ENCODE measurements around the gene SCYGR8. TPM values are rescaled to one million over a fixed set of nuclear protein-coding genes. Genes with fewer than 3 reads are reported as not detected.

The SCYGR8 gene
- total RNA-seq, 1 experiment from 2014 or later = not detected

DNA sequence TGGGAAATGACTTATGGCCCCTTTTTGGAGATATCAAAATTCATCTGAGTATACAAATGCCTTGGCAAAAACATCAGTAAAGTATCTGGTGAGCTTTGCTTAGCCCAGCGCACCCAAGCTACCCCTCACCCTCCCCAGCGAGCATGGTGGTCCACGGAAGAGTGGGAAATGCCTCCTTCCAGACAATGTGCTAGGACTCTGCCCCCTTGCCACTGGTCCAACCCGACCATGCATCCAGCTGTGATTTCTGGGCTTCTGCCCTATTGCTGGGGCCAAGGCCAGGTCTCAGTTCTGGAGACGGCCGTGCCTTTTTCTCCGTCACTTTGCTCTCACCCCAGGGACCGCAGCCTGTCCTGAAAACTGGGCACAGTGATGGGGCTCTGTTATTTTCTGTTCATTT is 36.1 kb downstream of the SCYGR8 start:
- H3K4me1 ChIP-seq (ENCODE audit: control insufficient read depth, insufficient read depth, low read length) = no peaks in the 10 kb centered on the region
- no peak for ATAC-seq
- no peaks in the 10 kb centered on the region for H3K27me3 ChIP-seq (ENCODE audit: control insufficient read depth, insufficient read depth, low read length)
- in situ Hi-C loops (cut with HindIII; ENCODE audit: low pct_unique_long_range_greater_than_20kb, low sequenced_read_pairs) (no loop called here), intact Hi-C loops (cut with micrococcal nuclease; ENCODE audit: unreplicated experiment) (no loop called here)
- no peak for DNase-seq (ENCODE audit: low read depth, low spot score)
- TF ChIP-seq, protein P1, sequence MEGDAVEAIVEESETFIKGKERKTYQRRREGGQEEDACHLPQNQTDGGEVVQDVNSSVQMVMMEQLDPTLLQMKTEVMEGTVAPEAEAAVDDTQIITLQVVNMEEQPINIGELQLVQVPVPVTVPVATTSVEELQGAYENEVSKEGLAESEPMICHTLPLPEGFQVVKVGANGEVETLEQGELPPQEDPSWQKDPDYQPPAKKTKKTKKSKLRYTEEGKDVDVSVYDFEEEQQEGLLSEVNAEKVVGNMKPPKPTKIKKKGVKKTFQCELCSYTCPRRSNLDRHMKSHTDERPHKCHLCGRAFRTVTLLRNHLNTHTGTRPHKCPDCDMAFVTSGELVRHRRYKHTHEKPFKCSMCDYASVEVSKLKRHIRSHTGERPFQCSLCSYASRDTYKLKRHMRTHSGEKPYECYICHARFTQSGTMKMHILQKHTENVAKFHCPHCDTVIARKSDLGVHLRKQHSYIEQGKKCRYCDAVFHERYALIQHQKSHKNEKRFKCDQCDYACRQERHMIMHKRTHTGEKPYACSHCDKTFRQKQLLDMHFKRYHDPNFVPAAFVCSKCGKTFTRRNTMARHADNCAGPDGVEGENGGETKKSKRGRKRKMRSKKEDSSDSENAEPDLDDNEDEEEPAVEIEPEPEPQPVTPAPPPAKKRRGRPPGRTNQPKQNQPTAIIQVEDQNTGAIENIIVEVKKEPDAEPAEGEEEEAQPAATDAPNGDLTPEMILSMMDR (IDR thresholded peaks at IDR 0.05) = no peak
- TF ChIP-seq, protein P2, sequence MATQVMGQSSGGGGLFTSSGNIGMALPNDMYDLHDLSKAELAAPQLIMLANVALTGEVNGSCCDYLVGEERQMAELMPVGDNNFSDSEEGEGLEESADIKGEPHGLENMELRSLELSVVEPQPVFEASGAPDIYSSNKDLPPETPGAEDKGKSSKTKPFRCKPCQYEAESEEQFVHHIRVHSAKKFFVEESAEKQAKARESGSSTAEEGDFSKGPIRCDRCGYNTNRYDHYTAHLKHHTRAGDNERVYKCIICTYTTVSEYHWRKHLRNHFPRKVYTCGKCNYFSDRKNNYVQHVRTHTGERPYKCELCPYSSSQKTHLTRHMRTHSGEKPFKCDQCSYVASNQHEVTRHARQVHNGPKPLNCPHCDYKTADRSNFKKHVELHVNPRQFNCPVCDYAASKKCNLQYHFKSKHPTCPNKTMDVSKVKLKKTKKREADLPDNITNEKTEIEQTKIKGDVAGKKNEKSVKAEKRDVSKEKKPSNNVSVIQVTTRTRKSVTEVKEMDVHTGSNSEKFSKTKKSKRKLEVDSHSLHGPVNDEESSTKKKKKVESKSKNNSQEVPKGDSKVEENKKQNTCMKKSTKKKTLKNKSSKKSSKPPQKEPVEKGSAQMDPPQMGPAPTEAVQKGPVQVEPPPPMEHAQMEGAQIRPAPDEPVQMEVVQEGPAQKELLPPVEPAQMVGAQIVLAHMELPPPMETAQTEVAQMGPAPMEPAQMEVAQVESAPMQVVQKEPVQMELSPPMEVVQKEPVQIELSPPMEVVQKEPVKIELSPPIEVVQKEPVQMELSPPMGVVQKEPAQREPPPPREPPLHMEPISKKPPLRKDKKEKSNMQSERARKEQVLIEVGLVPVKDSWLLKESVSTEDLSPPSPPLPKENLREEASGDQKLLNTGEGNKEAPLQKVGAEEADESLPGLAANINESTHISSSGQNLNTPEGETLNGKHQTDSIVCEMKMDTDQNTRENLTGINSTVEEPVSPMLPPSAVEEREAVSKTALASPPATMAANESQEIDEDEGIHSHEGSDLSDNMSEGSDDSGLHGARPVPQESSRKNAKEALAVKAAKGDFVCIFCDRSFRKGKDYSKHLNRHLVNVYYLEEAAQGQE (IDR thresholded peaks at IDR 0.05; ENCODE audit: insufficient read depth in 1 of 2, low read depth in 2 of 2, low read length in 1 of 2) = no peak
- TF ChIP-seq POLR2AphosphoS5 (IDR thresholded peaks at IDR 0.05; ENCODE audit: low read depth, low read length) (no peak), TCF7L2 (IDR thresholded peaks at IDR 0.05; ENCODE audit: low read depth, low read length) (no peak), SIN3A (IDR thresholded peaks at IDR 0.05; ENCODE audit: borderline replicate concordance, insufficient read depth, low read depth, low read length) (no peak)
- H3K9me3 ChIP-seq (ENCODE audit: control insufficient read depth, insufficient read depth, low read depth, low read length) = no peaks in the 10 kb centered on the region
- POLR2A ChIA-PET = no interaction called here
- no peaks in the 10 kb centered on the region for H3K36me3 ChIP-seq (ENCODE audit: control insufficient read depth, insufficient read depth, low read length)
- CTCF ChIA-PET = no interaction called here
- H3K4me3 ChIP-seq (ENCODE audit: low read depth in 2 of 2, low read length in 2 of 2) = no peak overlapping the region
- no TSS peak for BruUV-seq (replicated peaks)
- H3K27ac ChIP-seq (ENCODE audit: low read length) = no peak overlapping the region

DNA sequence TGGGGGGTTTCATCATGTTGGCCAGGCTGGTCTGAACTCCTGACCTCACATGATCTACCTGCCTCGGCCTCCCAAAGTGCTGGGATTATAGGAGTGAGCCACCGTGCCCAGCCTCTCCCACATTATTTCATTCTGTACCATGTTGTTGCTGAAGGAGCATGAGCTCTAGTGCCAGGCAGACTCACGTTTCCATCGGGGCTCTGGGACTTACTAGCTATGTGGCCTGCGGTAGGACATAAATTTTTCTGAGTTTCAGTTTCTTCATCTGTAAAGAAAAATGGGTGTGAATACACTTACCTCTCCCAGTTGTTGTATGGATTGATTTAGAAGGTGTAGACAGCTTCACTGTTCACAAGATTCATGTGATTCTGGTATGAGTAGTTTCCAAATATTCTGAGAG is 37.1 kb downstream of the SCYGR8 start:
- in situ Hi-C loops (cut with HindIII; ENCODE audit: low pct_unique_long_range_greater_than_20kb, low sequenced_read_pairs) (no loop called here), intact Hi-C loops (cut with micrococcal nuclease; ENCODE audit: unreplicated experiment) (no loop called here)
- no peak for ATAC-seq
- ChIA-PET CTCF (interaction anchor here (0.6 kb wide), 1 partner anchor 69 kb away, joined by 9 read pairs; no protein-coding TSS in a partner anchor), POLR2A (no interaction called here)
- TF ChIP-seq, protein P1 (IDR thresholded peaks at IDR 0.05) = no peak
- TF ChIP-seq, protein P2 (IDR thresholded peaks at IDR 0.05; ENCODE audit: insufficient read depth in 1 of 2, low read depth in 2 of 2, low read length in 1 of 2) = no peak
- no peak for TF ChIP-seq POLR2AphosphoS5 (IDR thresholded peaks at IDR 0.05; ENCODE audit: low read depth, low read length)
- Histone ChIP-seq H3K9me3 (ENCODE audit: control insufficient read depth, insufficient read depth, low read depth, low read length) (no peaks in the 10 kb centered on the region), H3K4me1 (ENCODE audit: control insufficient read depth, insufficient read depth, low read length) (no peaks in the 10 kb centered on the region), H3K27me3 (ENCODE audit: control insufficient read depth, insufficient read depth, low read length) (no peaks in the 10 kb centered on the region), H3K4me3 (ENCODE audit: low read depth in 2 of 2, low read length in 2 of 2) (no peak overlapping the region), H3K27ac (ENCODE audit: low read length) (no peak overlapping the region), H3K36me3 (ENCODE audit: control insufficient read depth, insufficient read depth, low read length) (no peaks in the 10 kb centered on the region)
- no TSS peak for BruUV-seq (replicated peaks)
- no peak for DNase-seq (ENCODE audit: low read depth, low spot score)

Measured in Panc1 (cell line).